HuH-7.5 (cell line): ENCODE data around the gene CHRNA4.

ENCODE experiments used
- DNase-seq: peaks from one replicate; pipeline ENCODE4 v3.0.0; 2011; ENCODE audit warnings: low spot score

Gene CHRNA4

GRCh38 chr20:63320041-63320511 is 41.1 kb downstream of the CHRNA4 start:
- no peak for DNase-seq

GRCh38 chr20:63319164-63320040 is 41.7 kb downstream of the CHRNA4 start:
- DNase-seq = no peak

GRCh38 chr20:63318391-63319163 is 42.6 kb downstream of the CHRNA4 start:
- DNase-seq = no peak

- no peak for DNase-seq
Measured at GRCh38 chr20:63317601-63318291, 43.4 kb downstream of the CHRNA4 start.

GRCh38 chr20:63317061-63317460 is 44.1 kb downstream of the CHRNA4 start:
- no peak for DNase-seq

- DNase-seq = no peak
Measured at GRCh38 chr20:63316502-63316921, 44.6 kb downstream of the CHRNA4 start.

GRCh38 chr20:63315731-63316491 is 45.2 kb downstream of the CHRNA4 start:
- DNase-seq = no peak

GRCh38 chr20:63315240-63315689 is 45.9 kb downstream of the CHRNA4 start:
- DNase-seq = no peak

- DNase-seq = no peak
Measured at GRCh38 chr20:63314566-63315239, 46.4 kb downstream of the CHRNA4 start.

GRCh38 chr20:63314015-63314471 is 47.1 kb downstream of the CHRNA4 start:
- no peak for DNase-seq

- no peak for DNase-seq
Measured at GRCh38 chr20:63313349-63314014, 47.7 kb downstream of the CHRNA4 start.

GRCh38 chr20:63312690-63313348 is 48.3 kb downstream of the CHRNA4 start:
- DNase-seq = no peak

- DNase-seq = no peak
Measured at GRCh38 chr20:63312273-63312672, 48.9 kb downstream of the CHRNA4 start.

GRCh38 chr20:63311833-63312243 is 49.3 kb downstream of the CHRNA4 start:
- DNase-seq = no peak

GRCh38 chr20:63311186-63311832 is 49.8 kb downstream of the CHRNA4 start:
- no peak for DNase-seq

GRCh38 chr20:63310265-63310991 is 50.7 kb downstream of the CHRNA4 start:
- no peak for DNase-seq

- peak; percentile 88 for DNase-seq
Measured at GRCh38 chr20:63309261-63310071, 51.7 kb downstream of the CHRNA4 start.
